Endothelial cell of umbilical vein (primary cell): ENCODE results near the gene HSP90AB1. TPM values are rescaled to one million over a fixed set of nuclear protein-coding genes. Genes with fewer than 3 reads are reported as not detected.

Experiments
- BruUV-seq: library from RNA; stranded (reverse); fragments of 400-500 nt; replicated peaks from 2 replicates; lab custom pipeline; 2021; lab: Mats Ljungman, UMichigan
- CTCF ChIA-PET: fragments of 300-600, 350-600 bp; sonication (Branson Sonifier 250); formaldehyde crosslinking; loops from one replicate; lab custom pipeline; 2021; ENCODE audit warnings: antibody characterized with exemption, inconsistent platforms; lab: Charles Lee
- POLR2A ChIA-PET: fragments of 300-600, 350-600 bp; sonication (Branson Sonifier 250); formaldehyde crosslinking; loops from one replicate; lab custom pipeline; 2021; ENCODE audit warnings: antibody characterized with exemption, inconsistent platforms; lab: Charles Lee
- DNase-seq: peaks from one replicate; pipeline ENCODE4 v3.0.0-alpha.2; 2011; ENCODE audit warnings: low read depth, low spot score
- FAIRE-seq: peaks from 2 replicates; lab custom pipeline; 2011; peaks lifted over from hg19 to GRCh38; lab: Jason Lieb, UNC
- H2AFZ ChIP-seq: 2 replicates; pipeline ENCODE4 v1.6.0; 2012; ENCODE audit warnings: low read depth, low read length, control low read depth, inconsistent platforms
- H3K27ac ChIP-seq: 2 replicates; pipeline ENCODE4 v1.5.1; 2011; ENCODE audit warnings: low read depth, mild to moderate bottlenecking, control low read depth, low read length, moderate library complexity; ENCODE audit not compliant: insufficient read depth
- H3K27me3 ChIP-seq, 2 experiments: 2 replicates each; pipeline versions ENCODE4 v1.6.0 to v1.6.1; 2011; ENCODE audit warnings: low read length in 2 of 2, mixed read lengths in 1 of 2; ENCODE audit not compliant: control insufficient read depth in 2 of 2, insufficient read depth in 2 of 2
- H3K36me3 ChIP-seq, 2 experiments: 2 replicates in 1 of 2; 3 replicates in 1 of 2; pipeline ENCODE4 v1.5.1; 2011; ENCODE audit warnings: low read length in 2 of 2, mild to moderate bottlenecking in 1 of 2, moderate library complexity in 1 of 2; ENCODE audit not compliant: control insufficient read depth in 2 of 2, insufficient read depth in 2 of 2; ENCODE audit errors: extremely low read depth in 1 of 2
- H3K4me1 ChIP-seq: 3 replicates; pipeline ENCODE4 v1.5.1; 2011; ENCODE audit warnings: mild to moderate bottlenecking, low read length; ENCODE audit not compliant: control insufficient read depth, insufficient read depth; ENCODE audit errors: extremely low read depth
- H3K4me2 ChIP-seq: 2 replicates; pipeline ENCODE4 v1.6.1; 2011; ENCODE audit warnings: low read length, control low read depth, mixed read lengths; ENCODE audit not compliant: insufficient read depth
- H3K4me3 ChIP-seq, 3 experiments: fragments of 200-600 bp in 1 of 3; sonication (generic), shearing (Covaris generic) in 1 of 3; replicated peaks in 1 of 3; 2 replicates each; pipeline ENCODE4 v1.5.1; 2011 to 2016; ENCODE audit warnings: control low read depth in 3 of 3, low read length in 3 of 3, mild to moderate bottlenecking in 2 of 3, inconsistent platforms in 1 of 3, low read depth in 1 of 3, moderate library complexity in 1 of 3; ENCODE audit not compliant: insufficient read depth in 1 of 3
- H3K79me2 ChIP-seq: 2 replicates; pipeline ENCODE4 v1.6.0; 2012; ENCODE audit warnings: low read length, inconsistent platforms; ENCODE audit not compliant: control insufficient read depth, insufficient read depth
- H3K9ac ChIP-seq: replicated peaks from 2 replicates; pipeline ENCODE3; 2011; ENCODE audit warnings: low read length, control low read depth; ENCODE audit not compliant: insufficient read depth; ENCODE audit errors: extremely low read depth
- H3K9me1 ChIP-seq: replicated peaks from 3 replicates; pipeline ENCODE4 v1.6.0; 2011; ENCODE audit warnings: mild to moderate bottlenecking, low read length; ENCODE audit not compliant: control insufficient read depth, insufficient read depth; ENCODE audit errors: extremely low read depth
- H3K9me3 ChIP-seq: replicated peaks from 2 replicates; pipeline ENCODE4 v1.5.1; 2012; ENCODE audit warnings: low read length, inconsistent platforms; ENCODE audit not compliant: control insufficient read depth, insufficient read depth
- H4K20me1 ChIP-seq: replicated peaks from 2 replicates; pipeline ENCODE3; 2011; ENCODE audit warnings: mild to moderate bottlenecking, low read length; ENCODE audit not compliant: control insufficient read depth, insufficient read depth; ENCODE audit errors: extremely low read depth
- EZH2 ChIP-seq: IDR thresholded peaks from 2 replicates; pipeline ENCODE4 v1.6.1; 2012; ENCODE audit warnings: borderline replicate concordance, low read depth, mild to moderate bottlenecking, moderate library complexity, low read length, inconsistent platforms; ENCODE audit not compliant: severe bottlenecking
- FOS ChIP-seq: IDR thresholded peaks from 2 replicates; pipeline ENCODE4 v1.6.1; 2011; ENCODE audit warnings: mild to moderate bottlenecking, low read length, moderate library complexity, borderline replicate concordance; ENCODE audit not compliant: insufficient read depth
- GATA2 ChIP-seq: IDR thresholded peaks from 2 replicates; pipeline ENCODE4 v1.7.0; 2011; ENCODE audit warnings: low read depth, mild to moderate bottlenecking, moderate library complexity, mixed read lengths, low read length; ENCODE audit not compliant: insufficient read length, insufficient read depth
- JUN ChIP-seq: IDR thresholded peaks from 2 replicates; pipeline ENCODE4 v1.6.1; 2011; ENCODE audit warnings: borderline replicate concordance, low read depth; ENCODE audit not compliant: insufficient read length, insufficient read depth
- MYC ChIP-seq: IDR thresholded peaks from one replicate; pipeline ENCODE4 v1.6.1; 2011; ENCODE audit warnings: mild to moderate bottlenecking, low read depth, low read length
- POLR2A ChIP-seq: IDR thresholded peaks from 2 replicates; pipeline ENCODE4 v1.6.1; 2012; ENCODE audit warnings: low read depth, mild to moderate bottlenecking, control low read depth, low read length
- POLR2AphosphoS5 ChIP-seq: IDR thresholded peaks from 2 replicates; pipeline ENCODE4 v1.6.1; 2012; ENCODE audit warnings: low read depth, mild to moderate bottlenecking, control low read depth, low read length, moderate library complexity; ENCODE audit not compliant: insufficient read depth
- dilution Hi-C: fragments of 300-500 bp; cut with MboI; formaldehyde crosslinking; loops from one replicate; pipeline ENCODE4 v1.15.0; 2019; ENCODE audit warnings: low sequenced_read_pairs; ENCODE audit not compliant: extremely low pct_ligation_motif_present
- intact Hi-C: fragments of 100-400 bp; cut with micrococcal nuclease; formaldehyde crosslinking; loops from one replicate; pipeline ENCODE4 v1.10.0; 2022
- polyA plus RNA-seq, 4 experiments: library from polyadenylated mRNA; depleted of rRNA in 3 of 4; stranded (reverse) in 3 of 4; unstranded in 1 of 4; fragments of >200 nt; gene quantifications; 2 replicates each; pipeline versions ENCODE4 v1.2.1 to v1.2.3, GENCODE V29; 2011 to 2012; ENCODE audit warnings: missing spikeins in 1 of 4
- total RNA-seq: library from RNA; stranded (reverse); gene quantifications from 2 replicates; pipeline ENCODE4 v1.2.3, GENCODE V29; 2021
- TF ChIP-seq, protein P1 (sequence below), 2 donors: IDR thresholded peaks; 1 replicate in 1 of 2; 2 replicates in 1 of 2; pipeline ENCODE4 v1.5.1; 2011; ENCODE audit warnings: low read length in 2 of 2, mild to moderate bottlenecking in 2 of 2, moderate library complexity in 2 of 2, control low read depth in 1 of 2, inconsistent platforms in 1 of 2, low read depth in 1 of 2; ENCODE audit not compliant: insufficient read depth in 1 of 2; ENCODE audit errors: extremely low read depth in 1 of 2
- TF ChIP-seq, protein P2 (sequence below): IDR thresholded peaks from 2 replicates; pipeline ENCODE4 v1.6.1; 2011; ENCODE audit not compliant: insufficient read depth, insufficient read length

Gene HSP90AB1
- total and polyA plus RNA-seq, 2 donors (not counting 3 experiments of a cell fraction or from before 2014, with no cell fraction given), result 824 to 1,201 TPM

DNA sequence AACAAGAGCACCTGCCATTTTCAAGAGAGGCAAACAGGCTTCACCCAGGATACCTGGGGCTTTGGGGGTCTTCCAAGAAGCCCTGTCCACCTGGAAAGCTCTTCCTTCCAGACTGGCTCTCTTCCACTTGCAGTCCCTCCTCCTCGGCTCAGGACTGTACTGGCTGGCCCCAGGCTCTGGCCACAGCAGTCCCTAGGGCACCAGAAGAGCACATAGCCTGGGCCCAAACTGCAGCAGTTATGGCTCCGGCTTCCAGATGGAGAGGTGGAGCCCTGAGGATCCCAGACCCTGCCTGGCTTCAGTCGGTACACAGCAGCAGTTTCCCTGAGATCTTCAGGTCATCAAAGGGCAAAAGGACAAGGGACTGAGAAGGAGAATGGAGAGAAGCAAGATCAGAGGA lies 12.0 kb downstream of the HSP90AB1 start:
- H3K9me1 ChIP-seq, result no peaks in the 10 kb centered on the region
- H3K9me3 ChIP-seq, result no peaks in the 10 kb centered on the region
- no peak overlapping the region for H3K4me3 ChIP-seq
- ChIA-PET CTCF (no interaction called here), POLR2A (no interaction called here)
- peaks cover 32% of the 10 kb centered on the region for H3K4me1 ChIP-seq
- no peaks in the 10 kb centered on the region for H4K20me1 ChIP-seq
- H3K27me3 ChIP-seq, result no peaks in the 10 kb centered on the region
- dilution Hi-C loops, result no loop called here
- DNase-seq, result no peak
- intact Hi-C loops, result no loop called here
- H3K36me3 ChIP-seq, result peaks cover 10 to 36% of the 10 kb centered on the region in 2 experiments
- no peak for FAIRE-seq
- no peak overlapping the region for H3K9ac ChIP-seq
- no TSS peak for BruUV-seq
- H3K79me2 ChIP-seq, result peaks cover 36% of the 10 kb centered on the region
- no peak overlapping the region for H3K27ac ChIP-seq
- TF ChIP-seq, protein P1, sequence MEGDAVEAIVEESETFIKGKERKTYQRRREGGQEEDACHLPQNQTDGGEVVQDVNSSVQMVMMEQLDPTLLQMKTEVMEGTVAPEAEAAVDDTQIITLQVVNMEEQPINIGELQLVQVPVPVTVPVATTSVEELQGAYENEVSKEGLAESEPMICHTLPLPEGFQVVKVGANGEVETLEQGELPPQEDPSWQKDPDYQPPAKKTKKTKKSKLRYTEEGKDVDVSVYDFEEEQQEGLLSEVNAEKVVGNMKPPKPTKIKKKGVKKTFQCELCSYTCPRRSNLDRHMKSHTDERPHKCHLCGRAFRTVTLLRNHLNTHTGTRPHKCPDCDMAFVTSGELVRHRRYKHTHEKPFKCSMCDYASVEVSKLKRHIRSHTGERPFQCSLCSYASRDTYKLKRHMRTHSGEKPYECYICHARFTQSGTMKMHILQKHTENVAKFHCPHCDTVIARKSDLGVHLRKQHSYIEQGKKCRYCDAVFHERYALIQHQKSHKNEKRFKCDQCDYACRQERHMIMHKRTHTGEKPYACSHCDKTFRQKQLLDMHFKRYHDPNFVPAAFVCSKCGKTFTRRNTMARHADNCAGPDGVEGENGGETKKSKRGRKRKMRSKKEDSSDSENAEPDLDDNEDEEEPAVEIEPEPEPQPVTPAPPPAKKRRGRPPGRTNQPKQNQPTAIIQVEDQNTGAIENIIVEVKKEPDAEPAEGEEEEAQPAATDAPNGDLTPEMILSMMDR (IDR thresholded peaks at IDR 0.05; ENCODE audit: extremely low read depth in 1 of 2, insufficient read depth in 1 of 2, low read depth in 1 of 2, low read length in 2 of 2), result no peak
- TF ChIP-seq EZH2 (no peak), JUN (no peak), POLR2A (no peak), FOS (no peak)
- H2AFZ ChIP-seq, result no peak overlapping the region
- H3K4me2 ChIP-seq, result no peak overlapping the region

DNA sequence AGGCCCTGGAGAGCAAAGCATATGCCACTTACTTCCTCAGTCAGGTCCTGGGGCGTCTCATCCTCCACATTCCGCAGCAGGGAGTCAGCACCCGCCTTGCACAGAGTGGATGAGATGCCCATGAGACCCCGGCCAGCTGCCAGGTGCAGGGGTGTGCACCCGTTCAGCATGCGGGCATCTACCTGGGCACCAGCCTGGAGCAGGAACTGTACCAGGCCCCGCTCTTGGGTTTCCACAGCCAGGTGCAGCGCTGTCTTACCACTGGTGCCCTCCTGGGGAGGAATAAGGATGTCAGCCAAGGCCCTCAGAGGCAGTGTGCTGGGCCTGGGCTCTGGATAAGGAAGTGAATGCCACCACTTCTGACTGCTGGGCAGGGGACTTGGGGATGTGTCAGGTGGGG lies 13.1 kb downstream of the HSP90AB1 start:
- H3K27ac ChIP-seq, result no peak overlapping the region
- no peak overlapping the region for H3K9ac ChIP-seq
- H3K4me1 ChIP-seq, result peaks cover 41% of the 10 kb centered on the region
- H3K27me3 ChIP-seq, result no peaks in the 10 kb centered on the region
- H3K9me1 ChIP-seq, result no peaks in the 10 kb centered on the region
- intact Hi-C loops (no loop called here), dilution Hi-C loops (no loop called here)
- CTCF ChIA-PET, result no interaction called here
- H3K4me2 ChIP-seq, result no peak overlapping the region
- no TSS peak for BruUV-seq
- POLR2A ChIA-PET, result no interaction called here
- H4K20me1 ChIP-seq, result no peaks in the 10 kb centered on the region
- H3K9me3 ChIP-seq, result no peaks in the 10 kb centered on the region
- no peak for FAIRE-seq
- H3K36me3 ChIP-seq, result peaks cover 3 to 25% of the 10 kb centered on the region in 2 experiments
- no peak for DNase-seq
- TF ChIP-seq GATA2, result no peak
- TF ChIP-seq, protein P2, sequence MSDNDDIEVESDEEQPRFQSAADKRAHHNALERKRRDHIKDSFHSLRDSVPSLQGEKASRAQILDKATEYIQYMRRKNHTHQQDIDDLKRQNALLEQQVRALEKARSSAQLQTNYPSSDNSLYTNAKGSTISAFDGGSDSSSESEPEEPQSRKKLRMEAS, result no peak
- TF ChIP-seq POLR2A, result no peak
- TF ChIP-seq MYC, result no peak
- no peak for TF ChIP-seq FOS
- TF ChIP-seq, protein P1 (IDR thresholded peaks at IDR 0.05; ENCODE audit: extremely low read depth in 1 of 2, insufficient read depth in 1 of 2, low read depth in 1 of 2, low read length in 2 of 2), result no peak
- no peak for TF ChIP-seq EZH2
- no peak for TF ChIP-seq POLR2AphosphoS5
- TF ChIP-seq JUN, result no peak
- H2AFZ ChIP-seq, result no peak overlapping the region
- peaks cover 38% of the 10 kb centered on the region for H3K79me2 ChIP-seq
- H3K4me3 ChIP-seq, result no peak overlapping the region
